ENCODE results near the gene MAP6D1. TPM values are rescaled to one million over a fixed set of nuclear protein-coding genes. Genes with fewer than 3 reads are reported as not detected.
"Not testable (repeated sequence)": the region's sequence is repeated elsewhere in the genome, so short reads cannot be mapped to it uniquely, and the experiment has no call there.

The MAP6D1 gene
- total and polyA plus RNA-seq, 2 experiments from 2014 or later, result 0.50 to 3.4 TPM

DNA sequence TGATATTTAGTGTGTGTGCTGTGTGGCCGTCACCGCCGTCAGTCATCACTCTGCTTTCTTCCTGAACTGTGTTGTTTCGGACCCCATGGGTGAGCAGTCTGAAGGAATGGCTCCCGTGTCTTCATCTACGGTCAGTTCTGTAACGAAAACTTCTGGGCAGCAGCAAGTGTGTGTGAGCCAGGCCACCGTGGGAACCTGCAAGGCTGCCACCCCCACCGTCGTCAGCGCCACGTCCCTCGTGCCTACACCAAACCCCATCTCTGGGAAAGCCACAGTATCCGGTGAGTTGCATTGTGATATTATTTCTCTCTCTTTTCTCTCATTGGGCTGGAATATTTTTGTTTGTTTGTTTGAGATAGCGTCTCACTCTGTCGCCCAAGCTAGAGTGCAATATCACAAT lies 34.7 kb downstream of the MAP6D1 start:
- Histone ChIP-seq H3K4me3 (no peak overlapping the region), H4K20me1 (ENCODE audit: insufficient read depth, poor library complexity, severe bottlenecking) (no peaks in the 10 kb centered on the region), H3K4me2 (no peak overlapping the region), H3K79me2 (no peaks in the 10 kb centered on the region), H3K27ac (no peak overlapping the region), H3K4me1 (ENCODE audit: insufficient read depth) (no peaks in the 10 kb centered on the region), H3K36me3 (replicated peaks; ENCODE audit: insufficient read depth, low read depth) (no peaks in the 10 kb centered on the region), H3K9me3 (ENCODE audit: low read depth) (no peaks in the 10 kb centered on the region), H2AFZ (no peak overlapping the region), H3K9me2 (replicated peaks; ENCODE audit: insufficient read depth) (no peaks in the 10 kb centered on the region), H3K27me3 (no peaks in the 10 kb centered on the region)
- 96% methylated on average over 15 of the region's 16 CpGs for WGBS (ENCODE audit: low lambda C conversion rate, missing lambda C conversion rate)
- DNase-seq (ENCODE audit: low spot score), result no peak
- TF ChIP-seq EZH2 (IDR thresholded peaks at IDR 0.05; ENCODE audit: borderline replicate concordance) (no peak), EZH2phosphoT487 (IDR thresholded peaks at IDR 0.05; ENCODE audit: low read depth, severe bottlenecking, unreplicated experiment) (no peak)
- TF ChIP-seq, protein P1, sequence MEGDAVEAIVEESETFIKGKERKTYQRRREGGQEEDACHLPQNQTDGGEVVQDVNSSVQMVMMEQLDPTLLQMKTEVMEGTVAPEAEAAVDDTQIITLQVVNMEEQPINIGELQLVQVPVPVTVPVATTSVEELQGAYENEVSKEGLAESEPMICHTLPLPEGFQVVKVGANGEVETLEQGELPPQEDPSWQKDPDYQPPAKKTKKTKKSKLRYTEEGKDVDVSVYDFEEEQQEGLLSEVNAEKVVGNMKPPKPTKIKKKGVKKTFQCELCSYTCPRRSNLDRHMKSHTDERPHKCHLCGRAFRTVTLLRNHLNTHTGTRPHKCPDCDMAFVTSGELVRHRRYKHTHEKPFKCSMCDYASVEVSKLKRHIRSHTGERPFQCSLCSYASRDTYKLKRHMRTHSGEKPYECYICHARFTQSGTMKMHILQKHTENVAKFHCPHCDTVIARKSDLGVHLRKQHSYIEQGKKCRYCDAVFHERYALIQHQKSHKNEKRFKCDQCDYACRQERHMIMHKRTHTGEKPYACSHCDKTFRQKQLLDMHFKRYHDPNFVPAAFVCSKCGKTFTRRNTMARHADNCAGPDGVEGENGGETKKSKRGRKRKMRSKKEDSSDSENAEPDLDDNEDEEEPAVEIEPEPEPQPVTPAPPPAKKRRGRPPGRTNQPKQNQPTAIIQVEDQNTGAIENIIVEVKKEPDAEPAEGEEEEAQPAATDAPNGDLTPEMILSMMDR (IDR thresholded peaks at IDR 0.05; ENCODE audit: poor library complexity), result no peak

DNA sequence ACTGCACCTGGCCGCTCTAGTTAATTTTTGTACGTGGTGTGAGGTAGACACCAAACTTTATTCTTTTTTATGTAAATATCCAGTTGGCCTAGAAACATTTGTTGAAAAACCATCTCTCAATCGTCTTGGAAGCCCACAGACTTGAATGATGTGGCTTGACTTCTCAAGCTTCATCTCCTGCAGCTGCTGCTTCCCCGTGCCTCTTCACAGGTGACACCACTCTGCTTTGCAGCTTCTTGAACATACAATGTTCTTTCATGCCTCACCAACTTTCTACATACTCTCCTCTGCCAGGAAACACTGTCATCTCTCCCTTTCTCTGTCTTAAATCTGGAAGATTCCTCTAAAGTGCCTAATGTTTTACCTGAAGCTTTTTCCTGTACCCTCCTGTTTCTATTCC lies 35.6 kb downstream of the MAP6D1 start:
- Histone ChIP-seq H2AFZ (no peak overlapping the region), H3K27ac (no peak overlapping the region), H3K79me2 (no peaks in the 10 kb centered on the region), H3K27me3 (no peaks in the 10 kb centered on the region), H4K20me1 (ENCODE audit: insufficient read depth, poor library complexity, severe bottlenecking) (no peaks in the 10 kb centered on the region), H3K4me2 (no peak overlapping the region), H3K4me1 (ENCODE audit: insufficient read depth) (no peaks in the 10 kb centered on the region), H3K36me3 (replicated peaks; ENCODE audit: insufficient read depth, low read depth) (no peaks in the 10 kb centered on the region), H3K9me2 (replicated peaks; ENCODE audit: insufficient read depth) (no peaks in the 10 kb centered on the region), H3K9me3 (ENCODE audit: low read depth) (no peaks in the 10 kb centered on the region), H3K4me3 (no peak overlapping the region)
- 96% methylated on average over 4 of the region's 4 CpGs for WGBS (ENCODE audit: low lambda C conversion rate, missing lambda C conversion rate)
- TF ChIP-seq EZH2 (IDR thresholded peaks at IDR 0.05; ENCODE audit: borderline replicate concordance) (no peak), EZH2phosphoT487 (IDR thresholded peaks at IDR 0.05; ENCODE audit: low read depth, severe bottlenecking, unreplicated experiment) (no peak)
- TF ChIP-seq, protein P1 (IDR thresholded peaks at IDR 0.05; ENCODE audit: poor library complexity), result no peak
- no peak for DNase-seq (ENCODE audit: low spot score)

DNA sequence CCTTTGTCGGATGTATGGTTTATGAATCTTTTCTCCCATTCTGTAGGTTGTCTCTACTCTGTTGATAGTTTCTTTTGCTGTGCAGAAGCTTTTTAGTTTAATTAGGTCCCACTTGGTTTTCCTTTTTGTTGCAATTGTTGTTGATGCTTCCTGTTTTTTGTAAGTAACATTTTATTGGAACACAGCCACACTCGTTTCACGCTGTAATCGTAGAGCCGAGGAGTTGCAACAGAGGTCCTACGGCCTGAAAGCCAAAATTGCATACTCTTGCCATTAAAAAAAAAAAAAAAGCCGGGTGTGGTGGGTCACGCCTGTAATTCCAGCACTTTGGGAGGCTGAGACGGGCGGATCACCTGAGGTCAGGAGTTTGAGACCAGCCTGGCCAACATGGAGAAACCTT lies 40.9 kb downstream of the MAP6D1 start:
- not testable (repeated sequence) for H3K4me2 ChIP-seq; H4K20me1 ChIP-seq (ENCODE audit: insufficient read depth, poor library complexity, severe bottlenecking); H2AFZ ChIP-seq; H3K9me3 ChIP-seq (ENCODE audit: low read depth); H3K4me1 ChIP-seq (ENCODE audit: insufficient read depth); H3K27ac ChIP-seq; H3K4me3 ChIP-seq; H3K79me2 ChIP-seq; DNase-seq (ENCODE audit: low spot score); H3K36me3 ChIP-seq (replicated peaks; ENCODE audit: insufficient read depth, low read depth); H3K27me3 ChIP-seq; H3K9me2 ChIP-seq (replicated peaks; ENCODE audit: insufficient read depth)
- WGBS (ENCODE audit: low lambda C conversion rate, missing lambda C conversion rate), result 98% methylated on average over 10 of the region's 10 CpGs

DNA sequence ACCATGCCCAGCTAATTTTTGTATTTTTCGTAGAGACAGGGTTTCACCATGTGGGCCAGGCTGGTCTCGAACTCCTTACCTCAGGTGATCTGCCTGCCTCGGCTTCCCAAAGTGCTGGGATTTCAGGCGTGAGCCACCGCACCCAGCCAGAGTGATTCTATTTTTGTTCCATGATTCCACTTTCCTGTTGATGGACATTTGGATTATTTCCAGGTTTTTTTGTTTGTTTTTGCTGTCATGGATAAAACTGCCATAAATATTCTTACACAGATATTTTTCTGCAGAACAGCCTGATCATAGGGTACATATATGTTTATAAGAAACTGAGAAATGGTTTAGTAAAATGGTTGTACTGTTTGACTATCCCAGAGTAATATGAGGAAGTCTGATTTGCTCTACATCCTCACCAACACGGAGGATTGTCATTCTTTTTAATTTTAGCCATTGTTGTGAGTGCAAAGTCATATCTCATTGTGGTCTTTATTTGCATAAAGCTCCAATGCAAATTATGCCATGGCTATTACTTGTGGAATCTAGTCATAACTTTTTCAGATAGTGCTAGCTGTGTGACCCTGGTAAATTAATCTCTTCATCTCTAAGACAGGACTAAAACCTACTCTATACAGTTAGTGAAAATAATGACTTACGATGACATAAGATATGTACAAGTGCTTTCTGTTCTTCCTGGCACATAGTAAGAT lies 42.7 kb downstream of the MAP6D1 start:
- peaks cover 4% of the 10 kb centered on the region for H3K79me2 ChIP-seq
- no peaks in the 10 kb centered on the region for H3K9me3 ChIP-seq (ENCODE audit: low read depth)
- DNase-seq (ENCODE audit: low spot score), result no peak
- H2AFZ ChIP-seq, result no peak overlapping the region
- H3K27me3 ChIP-seq, result no peaks in the 10 kb centered on the region
- no peaks in the 10 kb centered on the region for H4K20me1 ChIP-seq (ENCODE audit: insufficient read depth, poor library complexity, severe bottlenecking)
- no peak for TF ChIP-seq EZH2 (IDR thresholded peaks at IDR 0.05; ENCODE audit: borderline replicate concordance)
- TF ChIP-seq, protein P1 (IDR thresholded peaks at IDR 0.05; ENCODE audit: poor library complexity), result no peak
- no peak for TF ChIP-seq EZH2phosphoT487 (IDR thresholded peaks at IDR 0.05; ENCODE audit: low read depth, severe bottlenecking, unreplicated experiment)
- no peaks in the 10 kb centered on the region for H3K9me2 ChIP-seq (replicated peaks; ENCODE audit: insufficient read depth)
- no peak overlapping the region for H3K27ac ChIP-seq
- WGBS (ENCODE audit: low lambda C conversion rate, missing lambda C conversion rate), result 97% methylated on average over 7 of the region's 7 CpGs
- no peak overlapping the region for H3K4me2 ChIP-seq
- no peaks in the 10 kb centered on the region for H3K4me1 ChIP-seq (ENCODE audit: insufficient read depth)
- no peaks in the 10 kb centered on the region for H3K36me3 ChIP-seq (replicated peaks; ENCODE audit: insufficient read depth, low read depth)
- H3K4me3 ChIP-seq, result no peak overlapping the region

All from hepatocyte (in vitro differentiated cells).